HepG2 (cell line): ENCODE results near the gene SF3A2. TPM values are rescaled to one million over a fixed set of nuclear protein-coding genes. Genes with fewer than 3 reads are reported as not detected.

ENCODE experiments used
- ARID2 ChIP-seq: sonication (generic); formaldehyde crosslinking; IDR thresholded peaks from 2 replicates; pipeline ENCODE4 v1.8.1; 2022; ENCODE audit warnings: mild to moderate bottlenecking, missing genetic modification reagents, borderline replicate concordance
- CBX1 ChIP-seq: IDR thresholded peaks from one replicate; pipeline ENCODE4 v1.6.1; 2016; ENCODE audit warnings: antibody characterized with exemption, low read depth
- CBX2 ChIP-seq, 2 experiments: fragments of 200-600 bp in 1 of 2; sonication (generic); formaldehyde crosslinking in 1 of 2; IDR thresholded peaks; 2 replicates each; pipeline versions ENCODE4 v1.7.0 to v1.8.1; 2018 to 2022; ENCODE audit warnings: low read depth in 2 of 2, low read length in 1 of 2, mild to moderate bottlenecking in 1 of 2, missing genetic modification reagents in 1 of 2
- KLF11 ChIP-seq: IDR thresholded peaks from 2 replicates; pipeline ENCODE4 v1.6.1; 2016; ENCODE audit warnings: missing compliant biosample characterization
- MAZ ChIP-seq, 2 experiments: sonication (generic) in 1 of 2; formaldehyde crosslinking in 1 of 2; IDR thresholded peaks; 2 replicates each; pipeline versions ENCODE4 v1.5.0 to v1.6.1; 2012 to 2020; ENCODE audit warnings: low read depth in 2 of 2, mild to moderate bottlenecking in 2 of 2, borderline replicate concordance in 1 of 2, improper control_type of control experiment in 1 of 2, low read length in 1 of 2, missing genetic modification reagents in 1 of 2, moderate library complexity in 1 of 2
- MED1 ChIP-seq: sonication (generic); formaldehyde crosslinking; IDR thresholded peaks from 2 replicates; pipeline ENCODE4 v1.4.0; 2020; ENCODE audit warnings: missing genetic modification reagents
- NCOA1 ChIP-seq: sonication (generic); formaldehyde crosslinking; IDR thresholded peaks from 2 replicates; pipeline ENCODE4 v1.9.0; 2021; ENCODE audit warnings: missing genetic modification reagents
- PHB2 ChIP-seq: fragments of 450-650 bp; IDR thresholded peaks from 2 replicates; pipeline ENCODE4 v1.6.1; 2018; ENCODE audit not compliant: partially characterized antibody
- SMC3 ChIP-seq: IDR thresholded peaks from 2 replicates; pipeline ENCODE4 v1.6.1; 2011; ENCODE audit warnings: low read length, improper control_type of control experiment
- STAT5B ChIP-seq: sonication (generic); formaldehyde crosslinking; IDR thresholded peaks from 2 replicates; pipeline ENCODE4 v1.4.0; 2020; ENCODE audit warnings: missing genetic modification reagents
- TOE1 ChIP-seq: sonication (generic); formaldehyde crosslinking; IDR thresholded peaks from 2 replicates; pipeline ENCODE4 v1.4.0; 2020; ENCODE audit warnings: mild to moderate bottlenecking, missing genetic modification reagents
- ZMAT3 ChIP-seq: sonication (generic); formaldehyde crosslinking; conservative IDR thresholded peaks from 2 replicates; pipeline ENCODE4 v1.7.0; 2021; ENCODE audit warnings: missing genetic modification reagents
- ZNF143 ChIP-seq: sonication (generic); formaldehyde crosslinking; IDR thresholded peaks from 2 replicates; pipeline ENCODE4 v1.4.0; 2020; ENCODE audit warnings: missing genetic modification reagents
- ZNF333 ChIP-seq: sonication (generic); formaldehyde crosslinking; IDR thresholded peaks from 2 replicates; pipeline ENCODE4 v1.4.0; 2020; ENCODE audit warnings: mild to moderate bottlenecking, missing genetic modification reagents, borderline replicate concordance
- polyA plus RNA-seq, 8 experiments: library from polyadenylated mRNA; depleted of rRNA in 3 of 8; stranded (reverse) in 7 of 8; unstranded in 1 of 8; fragments of >200 nt; fragmentation: Illumina TruSeq in 4 of 8; extraction: Trizol in 4 of 8; gene quantifications; 2 replicates each; pipeline versions ENCODE4 v1.2.1 to v1.2.3, GENCODE V29; 2011 to 2016; ENCODE audit warnings: low read depth in 4 of 8, missing spikeins in 1 of 8, mixed read lengths in 1 of 8; ENCODE audit not compliant: insufficient read depth in 1 of 8
- total RNA-seq, 5 experiments: library from RNA; depleted of rRNA; stranded (reverse); fragments of >200 nt; fragmentation: Illumina TruSeq; extraction: Trizol; gene quantifications; 2 replicates each; pipeline ENCODE4 v1.2.3, GENCODE V29; 2016; ENCODE audit warnings: low read depth in 1 of 5
- TF ChIP-seq, protein P1 (sequence below), 2 experiments: sonication (generic) in 1 of 2; formaldehyde crosslinking in 1 of 2; IDR thresholded peaks; 2 replicates each; pipeline versions ENCODE4 v1.6.1 to v1.9.0; 2014 to 2022; ENCODE audit warnings: antibody characterized with exemption in 1 of 2, borderline replicate concordance in 1 of 2, inconsistent platforms in 1 of 2, low read depth in 1 of 2, missing genetic modification reagents in 1 of 2
- TF ChIP-seq, protein P2 (sequence below): sonication (generic); formaldehyde crosslinking; conservative IDR thresholded peaks from 2 replicates; pipeline ENCODE4 v1.8.1; 2023; ENCODE audit warnings: missing genetic modification reagents
- TF ChIP-seq, protein P3 (sequence below): sonication (generic); formaldehyde crosslinking; IDR thresholded peaks from 2 replicates; pipeline ENCODE4 v1.8.1; 2022; ENCODE audit warnings: low read depth, mild to moderate bottlenecking, missing genetic modification reagents

SF3A2 gene
- total and polyA plus RNA-seq, 2 of the 13 experiments (the other 11 are each of a cell fraction or from before 2014, with no cell fraction given): 8.6 to 8.8 TPM

DNA sequence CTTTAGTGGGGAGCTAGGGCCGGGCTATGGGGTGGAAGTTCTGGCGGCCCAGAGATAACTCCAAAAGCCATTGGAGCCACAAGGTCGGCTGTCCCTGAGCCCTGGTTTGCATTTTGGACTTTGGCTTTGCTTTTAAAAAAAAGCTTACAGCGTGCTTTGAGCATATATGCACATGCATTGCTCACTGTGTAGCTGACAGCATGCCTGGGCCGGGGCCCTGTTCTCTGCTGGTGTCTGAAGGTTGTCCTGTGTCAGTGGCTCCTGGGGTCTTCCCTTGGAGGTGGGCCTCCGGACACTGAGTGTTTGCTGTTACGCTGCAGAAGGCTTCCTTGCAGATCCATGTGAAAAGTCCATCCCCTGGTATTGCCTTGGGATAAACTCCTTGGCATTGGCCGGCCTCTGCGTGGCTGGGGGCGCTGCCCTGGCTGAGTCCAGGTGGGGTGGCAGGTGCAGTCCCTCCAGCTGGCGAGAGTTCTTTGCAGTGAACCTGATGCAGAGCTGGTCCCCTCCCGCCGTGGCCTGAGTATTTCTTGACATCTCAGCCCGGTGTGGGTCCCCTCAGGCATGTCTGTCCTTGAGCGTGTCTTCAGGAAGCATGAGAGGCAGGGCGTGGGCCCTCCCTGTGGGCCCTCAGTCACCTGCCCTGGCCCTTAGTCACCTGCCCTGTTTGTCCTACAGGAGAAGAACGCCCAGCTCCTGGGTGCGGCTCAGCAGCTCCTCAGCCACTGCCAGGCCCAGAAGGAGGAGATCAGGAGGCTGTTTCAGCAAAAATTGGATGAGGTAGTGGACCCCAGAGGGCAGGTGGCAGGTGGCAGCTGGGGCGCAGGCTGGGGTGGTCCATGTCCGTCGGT, 23.5 kb upstream of the SF3A2 start (continued):
- TF ChIP-seq, protein P1, sequence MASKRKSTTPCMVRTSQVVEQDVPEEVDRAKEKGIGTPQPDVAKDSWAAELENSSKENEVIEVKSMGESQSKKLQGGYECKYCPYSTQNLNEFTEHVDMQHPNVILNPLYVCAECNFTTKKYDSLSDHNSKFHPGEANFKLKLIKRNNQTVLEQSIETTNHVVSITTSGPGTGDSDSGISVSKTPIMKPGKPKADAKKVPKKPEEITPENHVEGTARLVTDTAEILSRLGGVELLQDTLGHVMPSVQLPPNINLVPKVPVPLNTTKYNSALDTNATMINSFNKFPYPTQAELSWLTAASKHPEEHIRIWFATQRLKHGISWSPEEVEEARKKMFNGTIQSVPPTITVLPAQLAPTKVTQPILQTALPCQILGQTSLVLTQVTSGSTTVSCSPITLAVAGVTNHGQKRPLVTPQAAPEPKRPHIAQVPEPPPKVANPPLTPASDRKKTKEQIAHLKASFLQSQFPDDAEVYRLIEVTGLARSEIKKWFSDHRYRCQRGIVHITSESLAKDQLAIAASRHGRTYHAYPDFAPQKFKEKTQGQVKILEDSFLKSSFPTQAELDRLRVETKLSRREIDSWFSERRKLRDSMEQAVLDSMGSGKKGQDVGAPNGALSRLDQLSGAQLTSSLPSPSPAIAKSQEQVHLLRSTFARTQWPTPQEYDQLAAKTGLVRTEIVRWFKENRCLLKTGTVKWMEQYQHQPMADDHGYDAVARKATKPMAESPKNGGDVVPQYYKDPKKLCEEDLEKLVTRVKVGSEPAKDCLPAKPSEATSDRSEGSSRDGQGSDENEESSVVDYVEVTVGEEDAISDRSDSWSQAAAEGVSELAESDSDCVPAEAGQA (IDR thresholded peaks at IDR 0.05; ENCODE audit: low read depth): no peak
- TF ChIP-seq, protein P1 (CRISPR knock-in tag; IDR thresholded peaks at IDR 0.05; ENCODE audit: borderline replicate concordance): peak; percentile 83
- TF ChIP-seq KLF11 (CRISPR knock-in tag): no peak
- TF ChIP-seq STAT5B: no peak
- TF ChIP-seq, protein P2, sequence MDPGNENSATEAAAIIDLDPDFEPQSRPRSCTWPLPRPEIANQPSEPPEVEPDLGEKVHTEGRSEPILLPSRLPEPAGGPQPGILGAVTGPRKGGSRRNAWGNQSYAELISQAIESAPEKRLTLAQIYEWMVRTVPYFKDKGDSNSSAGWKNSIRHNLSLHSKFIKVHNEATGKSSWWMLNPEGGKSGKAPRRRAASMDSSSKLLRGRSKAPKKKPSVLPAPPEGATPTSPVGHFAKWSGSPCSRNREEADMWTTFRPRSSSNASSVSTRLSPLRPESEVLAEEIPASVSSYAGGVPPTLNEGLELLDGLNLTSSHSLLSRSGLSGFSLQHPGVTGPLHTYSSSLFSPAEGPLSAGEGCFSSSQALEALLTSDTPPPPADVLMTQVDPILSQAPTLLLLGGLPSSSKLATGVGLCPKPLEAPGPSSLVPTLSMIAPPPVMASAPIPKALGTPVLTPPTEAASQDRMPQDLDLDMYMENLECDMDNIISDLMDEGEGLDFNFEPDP: no peak
- peak; percentile 8; the same call in 1 of the 2 replicates for TF ChIP-seq MAZ (IDR thresholded peaks at IDR 0.05; ENCODE audit: borderline replicate concordance, low read depth, low read length)
- 0 out of 2 replicates have a peak, but pooled peaks have one; percentile 24 for TF ChIP-seq MAZ (CRISPR knock-in tag; IDR thresholded peaks at IDR 0.05; ENCODE audit: low read depth)
- TF ChIP-seq SMC3: 0 out of 2 replicates have a peak, but pooled peaks have one; percentile 31
- peak; percentile 86 for TF ChIP-seq MED1
- TF ChIP-seq CBX1: no peak
- peak; percentile 89; the same call in 1 of the 2 replicates for TF ChIP-seq ZMAT3 (CRISPR knock-in tag)
- TF ChIP-seq ZNF333 (CRISPR knock-in tag): no peak
- TF ChIP-seq NCOA1 (CRISPR knock-in tag): 0 out of 2 replicates have a peak, but pooled peaks have one; percentile 39
- TF ChIP-seq PHB2: no peak
- no peak for TF ChIP-seq ARID2 (CRISPR knock-in tag)
- peak; percentile 65; the same call in 1 of the 2 replicates for TF ChIP-seq TOE1 (CRISPR knock-in tag)
- 0 out of 2 replicates have a peak, but pooled peaks have one; percentile 36 for TF ChIP-seq ZNF143 (CRISPR knock-in tag)
- TF ChIP-seq CBX2 (IDR thresholded peaks at IDR 0.05; ENCODE audit: low read depth, low read length): no peak
- TF ChIP-seq CBX2 (CRISPR knock-in tag; IDR thresholded peaks at IDR 0.05; ENCODE audit: low read depth): no peak
- TF ChIP-seq, protein P3, sequence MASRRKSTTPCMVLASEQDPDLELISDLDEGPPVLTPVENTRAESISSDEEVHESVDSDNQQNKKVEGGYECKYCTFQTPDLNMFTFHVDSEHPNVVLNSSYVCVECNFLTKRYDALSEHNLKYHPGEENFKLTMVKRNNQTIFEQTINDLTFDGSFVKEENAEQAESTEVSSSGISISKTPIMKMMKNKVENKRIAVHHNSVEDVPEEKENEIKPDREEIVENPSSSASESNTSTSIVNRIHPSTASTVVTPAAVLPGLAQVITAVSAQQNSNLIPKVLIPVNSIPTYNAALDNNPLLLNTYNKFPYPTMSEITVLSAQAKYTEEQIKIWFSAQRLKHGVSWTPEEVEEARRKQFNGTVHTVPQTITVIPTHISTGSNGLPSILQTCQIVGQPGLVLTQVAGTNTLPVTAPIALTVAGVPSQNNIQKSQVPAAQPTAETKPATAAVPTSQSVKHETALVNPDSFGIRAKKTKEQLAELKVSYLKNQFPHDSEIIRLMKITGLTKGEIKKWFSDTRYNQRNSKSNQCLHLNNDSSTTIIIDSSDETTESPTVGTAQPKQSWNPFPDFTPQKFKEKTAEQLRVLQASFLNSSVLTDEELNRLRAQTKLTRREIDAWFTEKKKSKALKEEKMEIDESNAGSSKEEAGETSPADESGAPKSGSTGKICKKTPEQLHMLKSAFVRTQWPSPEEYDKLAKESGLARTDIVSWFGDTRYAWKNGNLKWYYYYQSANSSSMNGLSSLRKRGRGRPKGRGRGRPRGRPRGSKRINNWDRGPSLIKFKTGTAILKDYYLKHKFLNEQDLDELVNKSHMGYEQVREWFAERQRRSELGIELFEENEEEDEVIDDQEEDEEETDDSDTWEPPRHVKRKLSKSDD (CRISPR knock-in tag): 0 out of 2 replicates have a peak, but pooled peaks have one; percentile 56
